ENCODE measurements around the gene PAN2.
"Not testable (repeated sequence)": the region's sequence is repeated elsewhere in the genome, so short reads cannot be mapped to it uniquely, and the experiment has no call there.

PAN2 gene

GRCh38 chr12:56341616-56342015, 7.8 kb upstream of the PAN2 start:
- DNase-seq (ENCODE audit: low spot score) = no peak

- no peak for DNase-seq (ENCODE audit: low spot score)
These were observed 5.3 kb upstream of the PAN2 start for GRCh38 chr12:56339158-56339422.

- DNase-seq (ENCODE audit: low spot score) = no peak
These were observed 4.7 kb upstream of the PAN2 start, which contains the start of gene IL23A for GRCh38 chr12:56338308-56339157. Gene IL23A (plus strand): TSS chr12:56338884. CDS start chr12:56339045, 161 bp downstream.

GRCh38 chr12:56337753-56338251, 4.0 kb upstream of the PAN2 start:
- no peak for DNase-seq (ENCODE audit: low spot score)

GRCh38 chr12:56336361-56337167, 2.8 kb upstream of the PAN2 start:
- DNase-seq (ENCODE audit: low spot score) = peak; percentile 58

- DNase-seq (ENCODE audit: low spot score) = not testable (repeated sequence)
These were observed 1.7 kb upstream of the PAN2 start for GRCh38 chr12:56335527-56335926.

GRCh38 chr12:56334490-56334793, 642 bp upstream of the PAN2 start:
- no peak for DNase-seq (ENCODE audit: low spot score)

GRCh38 chr12:56333197-56333678, 562 bp downstream of the PAN2 start:
- DNase-seq (ENCODE audit: low spot score) = no peak

- no peak for DNase-seq (ENCODE audit: low spot score)
These were observed 1.1 kb downstream of the PAN2 start for GRCh38 chr12:56332512-56333196.

GRCh38 chr12:56330936-56331490, 2.8 kb downstream of the PAN2 start:
- DNase-seq (ENCODE audit: low spot score) = no peak

GRCh38 chr12:56326533-56326932, 7.3 kb downstream of the PAN2 start:
- no peak for DNase-seq (ENCODE audit: low spot score)

GRCh38 chr12:56326126-56326525, 7.7 kb downstream of the PAN2 start:
- no peak for DNase-seq (ENCODE audit: low spot score)

- no peak for DNase-seq (ENCODE audit: low spot score)
These were observed 9.6 kb downstream of the PAN2 start for GRCh38 chr12:56324206-56324605.

- DNase-seq (ENCODE audit: low spot score) = not testable (repeated sequence)
These were observed 12.2 kb downstream of the PAN2 start for GRCh38 chr12:56321610-56322009.

- DNase-seq (ENCODE audit: low spot score) = no peak
These were observed 12.8 kb downstream of the PAN2 start for GRCh38 chr12:56321027-56321426.

- DNase-seq (ENCODE audit: low spot score) = no peak
These were observed 16.1 kb downstream of the PAN2 start for GRCh38 chr12:56317675-56318074.

- DNase-seq (ENCODE audit: low spot score) = peak; percentile 96
These were observed 18.0 kb downstream of the PAN2 start, which contains the start of gene CNPY2 for GRCh38 chr12:56315622-56316473. Gene CNPY2 (minus strand): TSS chr12:56315988. CDS start chr12:56315217, 771 bp downstream.

GRCh38 chr12:56315249-56315621, 18.6 kb downstream of the PAN2 start:
- DNase-seq (ENCODE audit: low spot score) = peak; percentile 66

GRCh38 chr12:56311003-56311402, 22.8 kb downstream of the PAN2 start:
- no peak for DNase-seq (ENCODE audit: low spot score)

GRCh38 chr12:56308714-56309113, 25.1 kb downstream of the PAN2 start:
- no peak for DNase-seq (ENCODE audit: low spot score)

Data from Ammon's horn (tissue), 1 donor.